Stimulated activated CD4-positive, alpha-beta T cell treated with anti-CD3 and anti-CD28 coated beads, Interleukin-2, amount 100 ng/mL, for 24 hours (primary cell): ENCODE data around the gene GMDS.

Experiments
- DNase-seq, 2 donors: peaks; one replicate each; pipeline ENCODE4 v3.0.0-alpha.2; 2020

Gene GMDS

DNA sequence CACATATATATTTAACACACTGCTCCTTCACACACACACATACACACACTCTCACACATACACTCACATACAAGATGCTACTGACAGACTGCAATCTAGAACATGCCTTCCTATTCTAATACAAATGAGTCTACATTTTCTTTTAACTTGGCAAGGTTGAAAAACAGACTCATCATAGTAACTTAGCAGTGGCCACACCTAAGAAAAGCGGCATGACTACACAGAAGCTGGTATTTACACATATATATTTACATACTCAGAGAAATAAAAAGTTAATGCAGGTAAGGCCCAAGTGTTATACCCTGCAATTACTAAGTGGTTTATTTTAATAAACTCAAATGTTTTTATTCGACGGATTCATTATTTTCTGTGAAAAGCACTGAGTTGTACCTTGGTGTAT is 426.4 kb downstream of the GMDS start:
- no peak for DNase-seq

DNA sequence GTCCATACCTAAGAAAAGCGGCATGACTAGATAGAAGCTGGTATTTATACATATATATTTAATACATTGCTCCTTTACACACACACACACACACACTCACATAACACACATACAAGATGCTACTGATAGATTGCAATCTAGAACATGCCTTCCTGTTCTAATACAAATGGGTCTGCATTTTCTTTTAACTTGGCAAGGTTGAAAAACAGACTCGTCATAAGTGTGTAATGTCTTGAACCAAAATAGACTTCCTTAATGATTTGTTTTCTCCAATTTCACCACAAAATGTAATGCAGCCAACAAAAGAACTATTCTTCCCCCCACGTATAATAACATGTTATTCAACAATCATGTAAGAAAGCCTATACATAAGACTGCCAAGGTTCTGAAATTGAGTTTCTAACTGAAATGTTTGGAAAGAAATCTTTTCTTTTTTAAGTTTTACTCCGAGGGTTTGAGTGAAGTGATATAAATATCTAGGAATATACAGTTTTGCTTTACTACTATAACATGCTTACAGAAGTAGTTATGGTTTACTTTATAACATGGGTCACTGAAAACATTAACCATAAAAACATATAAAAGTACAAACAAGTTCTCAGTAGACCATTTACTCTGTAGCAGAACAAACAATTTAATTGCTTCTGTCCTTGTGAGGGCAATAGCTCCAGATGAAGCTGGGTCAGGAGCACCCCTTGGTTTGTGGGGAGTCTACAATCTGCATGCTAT is 428.2 kb downstream of the GMDS start:
- DNase-seq, result no peak

DNA sequence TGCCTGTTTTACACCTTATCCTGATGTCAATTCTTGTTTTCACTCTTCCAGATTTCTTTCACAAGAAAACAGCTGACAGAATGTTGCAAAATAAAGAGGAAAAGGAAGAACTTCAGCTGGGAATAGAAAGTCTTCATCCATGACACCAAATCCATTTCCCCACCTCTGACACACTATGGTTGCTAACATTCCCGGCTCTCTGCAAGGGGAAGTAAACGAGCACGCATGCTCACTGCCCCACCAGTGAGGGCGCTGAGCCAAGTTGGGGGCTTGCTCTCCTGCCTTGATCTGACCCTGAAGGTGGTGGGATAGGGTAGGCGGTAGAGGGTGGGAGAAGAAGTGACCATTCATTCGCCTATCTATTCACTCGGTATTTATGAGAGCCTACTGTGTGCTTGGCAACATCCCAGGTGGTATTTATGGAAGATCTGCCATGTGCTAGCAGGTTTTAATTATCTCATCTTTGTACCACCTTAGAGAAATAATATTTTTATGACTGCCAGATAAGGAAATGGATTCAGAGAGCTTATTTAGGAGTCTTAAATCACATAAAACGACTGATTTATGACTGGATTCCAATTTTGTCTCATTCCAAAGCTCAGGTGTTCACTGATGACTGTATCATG is 429.5 kb downstream of the GMDS start:
- no peak for DNase-seq

DNA sequence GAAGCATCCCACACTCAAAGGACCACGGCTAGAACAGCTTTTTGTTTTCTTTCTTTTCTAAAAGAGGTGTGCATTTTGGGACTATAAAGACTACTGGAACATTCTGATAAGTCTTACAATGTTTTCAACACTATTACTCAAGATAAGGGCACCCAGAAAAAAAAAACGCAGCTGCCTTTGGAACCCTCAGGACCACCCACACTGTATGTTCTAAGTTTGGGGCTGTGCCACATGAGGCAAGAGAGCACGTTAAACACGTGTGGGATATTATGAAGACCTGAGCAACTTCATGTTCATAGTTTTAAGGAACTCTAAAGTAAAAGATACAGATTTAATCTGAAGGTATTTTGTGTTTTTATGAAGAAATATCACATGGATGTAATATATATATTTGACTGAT is 431.1 kb downstream of the GMDS start:
- DNase-seq, result no peak

DNA sequence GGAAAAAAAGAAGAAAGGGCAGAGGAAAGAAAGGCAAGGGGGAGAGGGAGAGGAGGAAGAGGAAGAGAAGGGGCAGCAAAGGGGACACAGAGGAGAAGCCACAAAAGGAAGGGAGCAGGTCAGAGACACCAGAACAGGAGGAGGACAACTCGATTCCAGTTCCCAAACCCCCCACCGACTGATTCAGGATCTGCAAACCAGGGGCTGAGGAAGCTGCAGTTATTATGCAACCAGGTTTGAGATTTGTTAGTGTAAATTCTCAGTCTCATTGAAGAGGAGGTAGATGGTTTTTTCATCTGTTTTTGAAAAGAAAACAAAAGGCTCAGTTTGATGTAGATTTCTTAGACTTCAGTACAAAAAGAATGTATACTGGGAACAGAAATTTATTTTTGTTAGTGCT is 432.9 kb downstream of the GMDS start:
- no peak for DNase-seq

DNA sequence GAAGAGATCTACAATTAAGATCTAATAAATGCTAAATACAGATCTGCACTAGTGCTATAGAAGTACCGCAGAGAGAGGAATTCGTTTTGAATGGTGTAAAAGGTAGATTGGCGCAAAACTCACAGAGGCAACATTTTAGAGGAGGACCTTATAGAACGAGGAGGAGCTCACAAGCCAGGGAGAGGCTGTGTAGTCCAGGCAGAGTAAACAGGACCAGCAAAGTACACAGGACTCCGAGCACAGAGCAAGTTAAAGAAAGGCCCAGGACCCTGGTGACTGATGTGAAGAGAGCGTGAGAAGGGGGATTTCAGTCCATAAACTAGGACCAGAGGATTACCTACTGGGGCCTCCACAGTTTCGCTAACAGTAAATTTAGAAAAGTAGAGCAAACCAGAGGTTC is 433.4 kb downstream of the GMDS start:
- DNase-seq, result no peak

DNA sequence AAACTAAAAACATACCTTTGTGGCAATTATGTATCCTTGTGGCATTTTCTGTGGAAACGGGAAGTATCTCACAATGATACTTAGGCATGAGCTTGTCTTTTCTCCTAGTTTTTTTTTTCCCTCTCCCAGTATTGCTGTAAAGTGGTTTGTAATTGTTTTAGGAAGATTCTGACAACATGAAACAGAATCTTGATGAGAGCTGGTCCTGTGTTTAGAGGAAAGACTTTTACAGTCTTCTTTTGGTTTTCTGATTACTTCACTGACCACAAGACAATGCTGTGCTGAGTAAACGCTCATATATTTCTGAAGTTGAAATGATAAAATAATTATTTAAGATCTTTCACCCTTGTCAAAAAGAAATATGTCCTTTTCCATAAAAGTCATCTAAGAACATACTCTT is 434.5 kb downstream of the GMDS start:
- no peak for DNase-seq

DNA sequence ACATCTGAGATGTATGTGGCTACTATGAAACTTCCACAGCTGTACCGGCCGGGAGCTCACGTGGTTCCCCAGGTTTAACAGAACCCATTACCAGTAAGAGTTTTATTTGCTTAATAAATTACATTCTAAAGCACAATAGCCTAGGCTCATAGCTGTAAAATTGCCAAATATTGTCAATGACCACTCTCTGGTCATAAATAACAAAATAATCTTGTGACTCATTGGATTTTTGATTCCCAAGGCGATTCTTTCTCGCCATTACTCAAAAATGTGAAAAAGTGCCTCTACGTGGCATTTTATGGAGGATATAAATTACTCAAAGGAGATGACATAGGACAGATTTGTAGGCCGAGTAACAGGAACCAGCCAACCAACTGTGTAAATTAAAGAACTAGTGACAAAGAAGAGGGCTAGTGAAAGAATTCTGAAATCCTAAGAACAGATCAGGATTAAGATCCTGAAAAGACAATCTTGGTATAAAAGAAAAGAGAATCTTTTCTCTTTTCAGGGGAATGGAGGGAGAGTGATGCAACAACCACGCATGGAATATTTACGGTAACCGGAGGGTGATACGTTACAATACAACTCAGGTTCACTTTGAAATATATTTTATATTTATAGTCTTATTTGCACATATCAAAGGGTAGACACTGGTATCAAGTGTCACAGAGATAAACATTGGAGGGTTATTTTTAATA is 436.0 kb downstream of the GMDS start:
- no peak for DNase-seq

DNA sequence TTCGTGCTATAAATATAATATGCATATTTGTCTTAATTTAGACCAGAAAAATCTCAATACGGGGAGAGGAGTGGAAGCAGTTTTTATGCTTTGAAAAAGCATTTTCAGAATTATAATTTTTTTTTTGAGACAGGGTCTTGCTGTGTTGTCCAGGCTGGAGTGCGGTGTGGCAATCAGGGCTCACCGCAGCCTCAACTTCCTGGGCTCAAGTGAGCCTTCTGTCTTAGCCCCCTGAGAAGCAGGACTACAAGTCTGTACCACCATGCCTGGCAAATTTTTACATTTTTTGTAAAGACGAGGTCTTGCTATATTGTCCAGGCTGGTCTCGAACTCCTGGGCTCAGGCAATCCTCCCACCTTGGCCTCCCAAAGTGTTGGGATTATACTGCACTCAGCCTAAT is 438.5 kb downstream of the GMDS start:
- no peak for DNase-seq

DNA sequence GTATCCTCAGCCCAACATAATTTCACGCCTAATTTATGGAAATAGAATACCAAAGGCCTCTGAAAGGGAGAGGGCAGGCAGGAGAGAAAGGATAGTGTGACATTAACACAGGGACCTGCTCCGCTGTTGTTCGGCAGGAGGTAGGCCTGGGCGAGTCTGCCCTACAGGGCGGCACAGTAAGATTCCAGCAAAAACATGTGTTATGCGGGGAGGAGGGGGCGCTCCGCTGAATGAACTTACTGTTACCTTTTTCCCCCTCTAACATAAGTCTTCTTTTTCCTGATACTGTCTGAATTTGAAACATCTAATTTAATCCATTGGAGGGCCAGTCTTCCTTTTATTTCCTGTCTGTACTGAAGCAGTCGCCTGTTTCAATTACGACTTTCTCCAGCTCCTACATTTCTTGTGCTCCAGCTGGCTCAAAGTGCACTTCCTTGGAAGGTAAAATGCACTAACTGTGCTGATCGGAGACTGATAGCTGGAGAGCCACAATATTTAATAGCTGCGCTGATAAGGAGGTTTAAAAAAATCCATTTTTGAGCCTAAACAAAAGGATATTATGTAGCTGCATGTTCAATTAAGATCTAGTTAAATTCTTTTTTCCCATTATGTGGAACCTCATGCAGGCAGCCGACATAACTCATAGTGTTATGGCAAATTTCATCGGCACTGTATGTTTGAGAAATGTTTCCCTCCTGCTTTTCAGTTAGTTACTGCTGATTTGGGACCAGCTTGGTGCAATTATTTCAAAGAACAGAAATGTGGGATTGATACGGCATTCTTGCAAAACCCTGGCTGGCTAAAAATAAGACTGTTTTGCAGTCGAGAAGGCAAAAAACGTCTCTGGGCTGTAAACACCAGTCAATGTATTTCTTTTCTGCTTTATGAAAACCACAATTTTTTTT is 442.7 kb downstream of the GMDS start:
- DNase-seq, result no peak

DNA sequence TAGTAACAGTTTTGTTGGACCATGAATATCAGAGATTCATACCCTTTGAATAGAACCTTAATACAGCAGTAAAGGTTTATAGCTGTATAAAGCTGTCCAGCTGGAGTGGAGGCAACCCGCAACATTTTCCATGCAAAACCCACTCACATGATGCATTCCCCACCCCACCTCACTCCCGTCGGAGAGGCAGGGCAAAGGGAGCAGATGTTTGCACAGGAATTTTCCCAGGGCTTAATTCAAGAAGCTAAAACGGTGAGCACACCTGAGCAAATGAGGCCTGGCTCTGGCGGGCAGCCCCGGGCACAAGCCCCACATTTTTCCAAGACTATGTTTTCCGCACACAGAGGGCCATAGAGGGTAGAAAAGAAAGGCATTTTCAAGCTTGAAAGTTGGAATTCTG is 444.0 kb downstream of the GMDS start:
- no peak for DNase-seq

DNA sequence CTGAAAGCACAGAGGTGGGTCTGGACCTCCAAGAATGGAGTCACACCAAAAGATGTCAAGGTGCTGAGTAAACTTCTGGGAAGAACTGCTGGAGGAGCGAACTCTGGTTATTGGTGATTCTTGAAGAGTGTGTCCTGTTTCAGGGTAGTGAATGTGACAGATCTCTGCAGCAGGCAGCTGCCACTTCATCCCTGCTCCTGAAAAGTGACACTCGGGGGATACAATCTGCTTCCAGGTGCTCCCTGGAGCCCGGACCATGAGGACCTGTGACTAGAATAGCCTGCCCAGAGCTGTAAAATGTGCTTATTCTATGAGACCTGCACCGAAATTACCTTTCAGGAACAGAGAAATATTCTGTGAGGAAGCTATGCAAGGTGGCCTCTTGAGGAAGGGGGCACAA is 444.6 kb downstream of the GMDS start:
- no peak for DNase-seq

DNA sequence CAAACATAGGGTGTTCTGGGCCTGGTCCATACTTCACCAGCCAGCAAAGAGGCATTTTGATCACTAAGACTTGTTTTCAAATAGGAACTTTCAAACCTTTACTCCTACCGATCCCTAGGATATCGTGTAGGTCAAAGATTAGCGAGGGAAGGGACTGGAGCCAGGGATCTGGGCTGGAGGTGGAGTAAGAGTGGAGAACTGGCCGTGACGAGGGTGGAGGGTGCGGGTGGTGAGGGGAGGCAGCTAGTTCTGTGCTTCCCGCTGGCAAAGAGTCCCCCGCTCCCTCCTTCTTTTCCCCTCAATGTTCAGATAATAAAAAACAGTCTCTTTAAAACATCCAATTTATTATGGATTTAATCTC is 446.5 kb downstream of the GMDS start:
- DNase-seq, result no peak

DNA sequence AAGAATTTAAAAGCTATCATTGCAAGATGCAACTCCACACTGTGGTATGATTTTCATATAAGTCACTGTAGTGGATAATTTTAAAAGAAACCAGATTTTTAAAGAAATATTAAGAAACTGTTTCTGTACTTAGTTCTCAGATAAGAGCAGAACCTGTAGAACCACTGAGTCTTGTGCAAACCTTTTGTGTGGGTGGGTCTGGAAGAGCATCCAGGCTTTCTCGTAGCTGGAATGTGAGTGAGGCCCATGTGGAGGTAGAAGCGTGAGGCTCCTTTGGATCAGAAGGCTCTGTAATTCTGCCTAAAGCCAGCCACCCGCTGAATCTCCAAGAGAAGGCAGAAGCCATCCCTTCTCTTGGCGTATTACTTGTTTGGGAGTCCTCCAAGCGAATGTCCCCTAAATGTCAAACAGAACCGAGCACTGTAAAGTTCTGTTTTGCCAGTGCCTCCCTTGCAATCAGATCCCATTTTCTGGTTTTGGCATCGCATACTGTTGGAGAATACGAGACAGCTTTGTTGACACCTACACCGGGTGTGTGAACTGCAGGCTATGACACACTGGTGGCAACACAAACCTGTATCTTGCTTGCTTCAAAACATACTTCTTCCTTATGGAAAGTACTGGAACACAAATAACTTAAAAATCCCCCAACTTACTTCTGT is 447.0 kb downstream of the GMDS start:
- DNase-seq, result no peak

DNA sequence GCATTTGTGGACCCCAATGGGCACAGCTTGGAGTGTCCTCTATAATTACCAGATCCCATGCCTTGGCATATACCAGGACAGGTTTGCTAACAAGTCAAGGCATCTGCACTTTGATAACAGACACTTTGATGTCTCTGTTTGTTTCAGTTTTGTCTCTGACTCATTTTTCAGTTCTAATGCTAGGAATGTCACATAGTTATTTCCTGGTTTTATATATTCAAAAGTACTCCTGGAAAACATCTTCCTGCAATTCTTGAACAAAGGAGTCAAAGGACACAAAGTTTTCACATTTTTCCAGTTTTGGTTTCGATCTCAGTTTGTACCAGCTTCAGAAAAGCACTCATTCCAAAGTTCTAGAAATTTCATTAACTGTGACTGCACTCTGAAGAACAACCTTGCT is 447.6 kb downstream of the GMDS start:
- no peak for DNase-seq

DNA sequence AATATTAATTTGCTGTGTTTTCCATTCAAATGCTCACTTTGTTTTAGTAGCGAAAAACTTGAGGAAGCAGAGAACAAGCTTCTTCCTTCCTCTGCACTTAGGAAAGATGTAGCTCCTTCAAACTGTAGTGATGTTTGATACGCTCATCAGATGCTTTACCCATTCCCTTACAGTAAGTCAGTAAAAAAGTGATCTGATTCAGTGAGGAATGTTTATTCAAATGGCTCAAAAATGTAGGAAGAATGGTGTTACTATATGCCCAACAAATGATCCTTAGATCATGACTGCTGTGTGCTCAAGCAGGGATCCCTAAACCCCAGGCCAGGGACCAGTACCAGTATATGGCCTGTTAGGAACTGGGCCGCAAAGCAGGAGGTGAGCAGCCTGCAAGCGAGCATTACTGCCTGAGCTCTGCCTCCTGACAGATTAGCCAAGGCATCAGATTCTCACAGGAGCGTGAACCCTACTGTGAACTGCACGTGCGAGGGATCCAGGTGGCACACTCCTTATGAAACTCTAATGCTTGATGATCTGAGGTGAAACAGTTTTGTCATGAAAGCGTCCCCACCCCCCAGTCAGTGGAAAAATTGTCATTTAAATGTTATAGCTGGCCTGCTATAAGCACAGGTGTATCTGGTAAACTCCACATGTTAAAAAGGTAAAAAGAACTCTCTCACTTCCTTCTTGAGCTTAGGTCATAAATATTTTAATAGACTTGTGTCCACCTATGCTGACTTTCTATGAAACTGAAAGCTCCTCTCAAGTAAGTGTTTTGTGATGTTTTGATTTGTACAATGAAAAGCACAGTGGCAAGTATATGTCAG is 448.5 kb downstream of the GMDS start:
- DNase-seq, result no peak

DNA sequence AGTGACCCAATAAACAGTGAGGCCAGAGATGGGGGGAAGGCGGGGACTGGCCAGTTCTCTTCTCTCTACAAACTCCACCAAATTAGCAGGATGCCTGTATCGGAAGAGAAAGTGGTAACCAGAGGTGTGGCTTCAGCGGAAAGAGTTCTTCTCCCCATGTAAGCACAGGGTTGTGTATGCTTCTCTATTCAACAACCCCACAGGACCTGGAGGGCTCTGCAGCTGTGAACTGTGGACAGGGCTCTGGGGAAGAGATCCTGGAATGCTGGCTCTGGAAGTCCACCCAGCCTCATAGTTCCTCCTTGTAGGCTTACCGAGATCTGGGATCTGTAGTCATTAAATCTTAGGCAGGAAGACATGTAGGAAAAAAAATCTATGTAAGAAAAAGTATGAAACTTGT is 449.5 kb downstream of the GMDS start:
- DNase-seq, result no peak

DNA sequence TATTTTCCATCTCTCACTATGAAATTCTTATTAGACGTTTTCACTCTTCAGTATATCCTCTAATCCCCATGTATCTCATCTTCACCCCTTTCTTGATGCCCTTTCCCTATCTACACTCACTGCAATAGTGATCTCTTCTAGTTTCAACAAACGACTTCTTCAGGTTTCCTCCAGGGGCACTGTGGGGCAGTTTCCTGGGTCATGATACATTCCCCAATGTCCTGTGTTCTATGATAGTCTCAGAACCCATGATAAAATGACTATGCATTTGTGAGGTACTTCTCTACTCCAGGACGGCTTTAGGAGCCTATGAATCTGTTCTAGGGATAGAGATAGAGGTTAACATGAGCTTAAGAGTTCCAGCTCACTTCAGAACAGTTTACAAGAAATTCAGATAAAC is 452.4 kb downstream of the GMDS start:
- DNase-seq, result peak in 1 of 2 donors; percentile 12

DNA sequence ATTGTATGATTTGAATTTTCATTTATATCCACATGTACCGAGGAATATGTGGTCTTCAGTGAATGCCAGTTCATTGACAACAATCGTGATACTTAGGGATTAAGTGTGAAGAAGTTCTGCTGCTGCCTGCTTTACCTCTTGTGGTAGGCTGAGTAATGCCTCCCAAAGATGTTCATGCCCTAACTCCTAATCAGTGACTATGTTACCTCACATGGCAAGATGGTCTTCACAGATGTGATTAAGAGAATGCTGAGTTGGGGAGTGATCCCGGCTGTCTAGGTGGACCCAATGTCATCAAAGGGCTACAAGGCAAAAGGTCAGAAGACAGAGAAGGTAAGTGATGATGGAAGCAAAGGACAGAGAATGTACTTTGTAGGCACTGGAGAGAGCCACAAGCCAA is 454.7 kb downstream of the GMDS start:
- no peak for DNase-seq

DNA sequence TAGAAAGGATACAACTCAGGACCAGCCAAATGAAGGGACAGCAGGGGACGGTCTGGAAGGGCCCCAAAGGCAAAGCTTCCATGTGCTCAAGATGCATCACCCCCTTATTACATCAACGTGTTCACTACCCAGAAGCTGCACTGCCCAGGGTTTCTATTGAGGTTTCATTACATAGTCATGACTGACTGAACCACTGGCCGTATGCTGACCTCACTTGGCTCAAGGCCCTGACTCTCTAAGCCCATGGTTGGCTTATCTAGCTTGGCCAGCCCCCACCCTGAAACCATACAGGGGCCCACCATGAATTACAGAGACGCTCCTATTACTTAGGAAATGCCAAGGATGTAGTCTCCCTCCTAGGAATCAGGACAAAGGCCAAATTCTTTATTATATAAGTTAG is 456.3 kb downstream of the GMDS start:
- no peak for DNase-seq

DNA sequence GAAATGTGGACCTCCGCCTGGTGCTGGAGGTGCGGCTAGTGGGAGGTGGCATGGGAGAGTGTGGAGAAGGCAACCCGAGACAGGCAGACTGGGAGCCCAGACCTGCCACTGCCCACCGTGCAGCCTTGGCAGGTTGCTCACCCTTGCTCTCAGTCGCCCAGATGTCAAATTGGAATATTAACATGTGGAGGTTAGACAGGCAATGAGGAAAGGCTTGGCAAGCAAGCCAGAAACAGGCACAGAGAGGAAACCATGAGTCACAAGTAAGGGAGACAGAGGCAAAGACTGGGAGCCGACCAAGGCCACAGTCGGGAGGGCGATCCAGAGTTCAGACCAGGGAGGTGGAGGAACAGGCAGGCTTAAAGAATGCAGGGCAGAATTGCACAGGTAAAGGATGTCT is 457.5 kb downstream of the GMDS start:
- DNase-seq, result no peak
